GM21515 (cell line): ENCODE data around the gene SLC9A9.

Source experiments
- ATAC-seq: cut with Tn5 transposase; IDR thresholded peaks from one replicate; pipeline ENCODE4 v1.9.1; 2021; ENCODE audit not compliant: unreplicated experiment

Gene SLC9A9

DNA sequence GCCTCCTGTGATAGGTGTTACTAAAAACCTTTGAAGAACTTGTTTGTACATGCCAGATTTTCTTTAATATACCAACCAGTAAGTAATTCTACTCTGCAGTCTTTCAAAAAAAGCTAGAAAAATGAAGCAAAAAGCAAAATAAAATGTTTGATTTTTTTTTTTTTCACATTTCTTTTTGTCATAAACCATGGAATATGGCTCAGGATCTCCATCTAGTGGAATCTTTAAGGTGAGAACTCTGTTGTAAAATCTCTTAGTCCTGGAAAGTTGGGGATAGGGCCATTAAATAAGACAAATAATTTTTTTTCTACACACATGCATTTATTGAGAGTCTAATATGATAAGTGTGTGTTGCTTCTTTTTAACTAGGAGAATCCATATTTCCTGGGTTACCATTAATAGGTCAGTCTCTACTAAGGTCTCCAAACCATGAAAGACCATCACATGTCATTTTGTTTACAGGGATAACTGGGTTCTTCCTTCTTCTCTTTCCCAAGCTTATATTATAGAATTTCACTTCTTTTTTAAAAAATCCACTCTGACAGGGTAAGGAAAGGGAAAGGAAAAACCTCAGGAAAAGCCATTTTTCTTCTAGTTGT, 84.6 kb downstream of the SLC9A9 start:
- ATAC-seq: no peak

- ATAC-seq: no peak
Measured at GRCh38 chr3:143757691-143758090, 90.6 kb downstream of the SLC9A9 start.

- no peak for ATAC-seq
Measured at GRCh38 chr3:143755978-143756377, 92.3 kb downstream of the SLC9A9 start.

GRCh38 chr3:143754090-143754489, 94.2 kb downstream of the SLC9A9 start:
- ATAC-seq: no peak

DNA sequence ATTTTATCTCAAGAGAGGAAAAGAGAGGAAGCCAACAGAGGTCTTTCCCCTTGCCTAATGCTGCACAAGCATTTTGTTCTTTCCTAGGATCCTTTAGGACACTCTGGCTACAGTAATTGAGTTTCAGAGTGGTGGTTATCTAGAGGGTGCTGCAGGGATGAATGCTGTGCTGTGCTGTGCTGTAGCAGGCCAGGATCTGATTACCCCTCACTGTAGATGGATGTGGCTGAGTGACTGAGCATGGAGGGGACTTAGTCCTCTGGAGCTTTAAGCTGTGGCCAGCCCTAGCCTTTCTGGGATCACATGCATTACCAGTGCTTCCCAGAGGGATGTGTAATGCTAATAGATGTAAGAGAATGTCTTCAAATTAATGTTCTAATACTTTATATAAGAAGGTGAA, 94.8 kb downstream of the SLC9A9 start:
- no peak for ATAC-seq

- no peak for ATAC-seq
Measured at GRCh38 chr3:143753006-143753405, 95.3 kb downstream of the SLC9A9 start.

GRCh38 chr3:143751643-143752178, 96.6 kb downstream of the SLC9A9 start:
- no peak for ATAC-seq

DNA sequence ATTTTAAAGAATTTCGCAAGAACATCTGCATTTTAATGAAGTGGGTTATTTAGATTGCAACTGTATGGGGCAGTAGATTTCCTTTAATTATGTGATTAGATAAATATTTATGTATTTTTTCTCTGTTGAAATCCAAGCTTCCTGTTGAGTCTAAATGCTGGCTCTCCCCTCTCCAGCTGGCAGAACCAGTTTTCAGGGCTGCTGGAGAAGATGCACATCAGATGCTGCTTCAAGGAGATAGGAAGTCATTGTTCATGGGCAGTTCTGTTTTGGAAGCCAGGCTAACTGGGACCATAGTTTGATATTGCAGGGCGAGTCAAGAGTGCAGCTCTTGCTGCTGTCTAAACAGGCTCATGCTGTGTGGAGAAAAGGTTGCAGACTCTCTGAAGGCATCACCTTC, 97.4 kb downstream of the SLC9A9 start:
- ATAC-seq: no peak

GRCh38 chr3:143749926-143750325, 98.3 kb downstream of the SLC9A9 start:
- no peak for ATAC-seq

- no peak for ATAC-seq
Measured at GRCh38 chr3:143737065-143737464, 111.2 kb downstream of the SLC9A9 start.

- ATAC-seq: no peak
Measured at GRCh38 chr3:143736205-143736997, 111.9 kb downstream of the SLC9A9 start.

DNA sequence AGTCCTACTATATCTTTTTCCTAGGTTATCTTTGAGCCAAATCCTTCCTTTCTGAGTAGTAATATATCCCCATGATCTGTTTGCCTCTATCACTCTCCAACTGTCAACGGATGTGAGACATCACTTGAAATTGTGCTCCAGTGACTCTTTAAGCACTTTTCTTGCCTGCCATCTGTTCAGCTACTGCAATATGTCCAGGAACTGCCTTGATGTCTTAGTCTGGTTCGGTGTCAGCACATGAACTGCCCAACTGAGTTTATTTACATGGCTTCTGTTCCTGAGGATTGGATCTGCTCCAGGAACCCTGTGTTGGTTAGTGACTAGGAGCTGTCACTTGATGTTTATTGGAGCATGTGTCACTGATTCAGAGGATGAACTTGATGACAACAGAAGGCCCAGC, 116.5 kb downstream of the SLC9A9 start:
- ATAC-seq: no peak

GRCh38 chr3:143731320-143731719, 116.9 kb downstream of the SLC9A9 start:
- ATAC-seq: no peak

GRCh38 chr3:143727391-143727790, 120.9 kb downstream of the SLC9A9 start:
- ATAC-seq: no peak

DNA sequence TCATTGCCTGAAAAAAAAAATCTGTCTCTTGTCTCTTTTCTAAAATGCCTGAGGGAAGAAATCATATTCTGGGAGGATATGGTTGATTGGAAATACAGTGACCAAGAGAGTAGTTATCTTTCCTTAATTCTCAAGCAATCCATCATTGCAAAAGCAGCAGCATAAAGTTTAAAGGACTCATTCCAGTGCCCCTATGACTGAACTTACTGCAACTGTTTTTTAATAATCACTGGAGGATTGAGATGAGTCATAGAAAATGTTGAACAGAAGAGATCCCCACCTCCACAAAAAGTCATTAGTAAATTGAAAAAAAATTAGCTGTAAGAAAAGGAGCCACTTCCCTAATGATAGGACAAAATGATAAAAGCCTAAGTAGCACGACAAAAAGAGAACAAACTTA, 121.5 kb downstream of the SLC9A9 start:
- no peak for ATAC-seq

DNA sequence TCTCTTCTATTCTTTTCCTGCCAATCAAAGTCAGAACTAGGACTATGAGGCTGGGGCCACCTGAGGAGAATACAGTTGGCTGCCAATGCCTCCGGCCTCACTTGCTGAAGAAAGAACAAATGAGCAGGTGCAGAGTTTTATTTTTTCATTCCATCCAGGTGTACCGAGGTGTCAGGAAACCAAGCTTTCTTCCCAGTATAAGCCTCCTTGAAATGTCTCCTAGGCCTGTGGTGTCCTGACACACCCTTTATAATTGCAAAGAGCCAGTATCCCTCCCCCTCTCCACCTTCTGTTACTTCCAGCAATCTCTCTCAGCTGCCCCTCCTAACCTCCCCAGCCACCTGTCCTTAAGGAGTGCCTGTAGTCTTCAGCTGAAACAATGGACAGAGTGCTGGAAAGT, 127.9 kb downstream of the SLC9A9 start:
- ATAC-seq: no peak

GRCh38 chr3:143718463-143718862, 129.8 kb downstream of the SLC9A9 start:
- ATAC-seq: no peak

DNA sequence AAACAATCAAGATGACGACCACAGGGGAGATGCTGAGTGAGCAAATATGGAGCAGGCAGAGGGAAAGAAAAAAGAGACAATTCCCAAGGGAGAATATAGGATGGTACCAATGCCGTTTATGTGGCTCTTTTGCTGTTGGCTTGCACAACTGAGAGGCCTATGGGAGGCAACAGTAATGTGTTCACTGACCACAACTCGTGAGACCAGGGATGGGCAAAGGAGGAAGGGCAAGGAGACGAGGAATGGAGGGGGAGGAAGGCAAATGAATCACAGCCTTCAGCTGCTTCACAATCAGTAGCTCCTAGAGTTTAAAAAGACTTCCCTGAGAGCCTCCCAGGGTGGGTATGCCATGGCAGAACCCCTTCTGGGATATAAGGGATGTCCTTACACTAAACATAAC, 131.5 kb downstream of the SLC9A9 start:
- no peak for ATAC-seq

GRCh38 chr3:143712522-143712921, 135.7 kb downstream of the SLC9A9 start:
- no peak for ATAC-seq

DNA sequence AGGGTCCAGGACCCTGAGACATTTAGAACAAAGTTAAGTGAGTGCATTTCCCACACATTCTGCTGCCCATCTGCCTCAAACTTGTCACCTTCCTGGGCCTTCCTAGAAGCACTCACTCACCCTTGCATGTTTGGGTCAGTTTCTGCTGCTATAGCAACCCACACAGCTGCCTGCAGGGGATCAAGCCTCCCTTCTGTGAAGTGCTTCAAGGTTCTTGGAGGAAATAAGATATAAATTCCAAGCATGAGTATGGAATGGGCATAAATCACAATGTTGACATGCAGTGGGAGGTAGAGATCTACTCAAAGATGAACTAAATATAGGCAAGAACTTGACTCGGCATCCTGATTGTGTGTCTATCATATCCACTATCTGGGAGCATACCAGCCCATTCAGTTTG, 140.4 kb downstream of the SLC9A9 start:
- no peak for ATAC-seq

GRCh38 chr3:143700431-143700975, 147.8 kb downstream of the SLC9A9 start:
- no peak for ATAC-seq

DNA sequence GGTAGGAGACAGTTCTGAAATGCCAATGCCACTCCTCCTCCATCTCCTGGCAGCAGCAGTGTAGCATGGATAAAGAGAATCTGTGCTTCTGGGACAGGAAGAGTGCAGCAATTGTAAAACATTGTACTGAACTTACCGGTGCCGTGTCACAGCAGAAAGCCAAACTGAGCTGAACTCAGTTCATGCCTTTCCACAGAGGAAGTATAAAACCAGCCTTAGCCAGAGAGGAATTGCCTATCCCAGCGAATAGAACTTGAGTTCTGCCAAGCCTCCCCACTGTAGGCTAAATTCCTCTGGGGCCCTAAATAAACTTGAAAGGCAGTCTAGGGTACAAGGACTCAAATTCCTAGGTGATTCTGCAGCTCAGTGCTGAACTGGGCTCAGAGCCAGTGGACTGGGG, 148.8 kb downstream of the SLC9A9 start:
- ATAC-seq: no peak
